Right atrium auricular region (tissue), 2 donors: ENCODE results near the gene CD151. TPM values are rescaled to one million over a fixed set of nuclear protein-coding genes. Genes with fewer than 3 reads are reported as not detected.

Experiments
- DNase-seq: peaks from one replicate; pipeline ENCODE4 v3.0.0-alpha.2; 2019; ENCODE audit warnings: low spot score
- H3K27ac ChIP-seq, 2 donors: fragments of 200-600 bp; sonication (generic); 1 replicate in 1 of 2; 2 replicates in 1 of 2; pipeline ENCODE4 v1.5.1; 2016 to 2019
- H3K27me3 ChIP-seq, 2 donors: fragments of 200-600 bp; sonication (generic); one replicate each; pipeline versions ENCODE4 v1.5.1 to v1.6.0; 2017 to 2019
- H3K36me3 ChIP-seq: fragments of 200-600 bp; sonication (generic); one replicate; pipeline ENCODE4 v1.5.1; 2016
- H3K4me1 ChIP-seq, 2 donors: fragments of 200-600 bp; sonication (generic); one replicate each; pipeline versions ENCODE4 v1.5.1 to v1.6.0; 2017 to 2019
- H3K4me3 ChIP-seq, 2 donors: fragments of 200-600 bp; sonication (generic); 1 replicate in 1 of 2; 2 replicates in 1 of 2; pipeline ENCODE4 v1.5.1; 2017 to 2019; ENCODE audit warnings: mild to moderate bottlenecking in 1 of 2, moderate library complexity in 1 of 2
- H3K9me3 ChIP-seq, 2 donors: fragments of 200-600 bp; sonication (generic); one replicate each; pipeline ENCODE4 v1.5.1; 2019
- CTCF ChIP-seq, 2 donors: fragments of 200-600 bp; sonication (generic); IDR thresholded peaks; one replicate each; pipeline ENCODE4 v1.5.1; 2019; ENCODE audit warnings: antibody characterized with exemption in 2 of 2
- total RNA-seq, 2 donors: library from RNA; depleted of rRNA; stranded (reverse); fragments of >200 nt; gene quantifications; one replicate each; pipeline ENCODE4 v1.1.0, GENCODE V29; 2016

The CD151 gene
- total RNA-seq, 2 donors from 2014 or later = 322 to 710 TPM

- TF ChIP-seq CTCF (IDR thresholded peaks at IDR 0.05) = no peak
- DNase-seq = no peak
- H3K36me3 ChIP-seq = no peaks in the 10 kb centered on the region
Measured at GRCh38 chr11:887589-887988, 54.8 kb downstream of the CD151 start.

More at GRCh38 chr11:887589-887988, 54.8 kb downstream of the CD151 start:
- Histone ChIP-seq H3K4me1 (no peaks in the 10 kb centered on the region), H3K27ac (no peak overlapping the region), H3K9me3 (no peaks in the 10 kb centered on the region), H3K27me3 (no peaks in the 10 kb centered on the region), H3K4me3 (no peak overlapping the region)

Other genes with a start within 250 kb of the CD151 start
- 10 to 100 TPM in 1 of 2 donors, 1 to 10 TPM in 1; 9.6 to 14.9 TPM for gene IRF7, start 217.0 kb upstream of the CD151 start, total RNA-seq
- gene CDHR5, start 208.0 kb upstream of the CD151 start, total RNA-seq = not detected
- not detected for gene SCT, start 205.8 kb upstream of the CD151 start, total RNA-seq
- not detected for gene DRD4, start 195.7 kb upstream of the CD151 start, total RNA-seq
- 10 to 100 TPM; 15.5 to 26.6 TPM for gene DEAF1, start 137.7 kb upstream of the CD151 start, total RNA-seq
- gene TMEM80, start 137.1 kb upstream of the CD151 start, total RNA-seq = 10 to 100 TPM; 12.5 to 20.7 TPM
- gene EPS8L2, start 126.7 kb upstream of the CD151 start, total RNA-seq = 1 to 10 TPM; 4.7 to 7.5 TPM
- 100 to 1,000 TPM in 1 of 2 donors, 10 to 100 TPM in 1; 90.3 to 111 TPM for gene TALDO1, start 85.5 kb upstream of the CD151 start, total RNA-seq
- gene GATD1, start 55.5 kb upstream of the CD151 start, total RNA-seq = 10 to 100 TPM; 13.3 to 29.8 TPM
- gene CEND1, start 42.9 kb upstream of the CD151 start, total RNA-seq = 1 to 10 TPM in 1 of 2 donors, not detected in 1; 1.1 TPM
- gene SLC25A22, start 34.7 kb upstream of the CD151 start, total RNA-seq = 1 to 10 TPM; 2.7 to 5.6 TPM
- 10 to 100 TPM in 1 of 2 donors, 1 to 10 TPM in 1; 6.0 to 12.1 TPM for gene PIDD1, start 27.7 kb upstream of the CD151 start, total RNA-seq
- gene RPLP2, start 23.0 kb upstream of the CD151 start, total RNA-seq = 100 to 1,000 TPM; 145 to 384 TPM
- 100 to 1,000 TPM in 1 of 2 donors, 10 to 100 TPM in 1; 94.4 to 123 TPM for gene PNPLA2, start 14.0 kb upstream of the CD151 start, total RNA-seq
- gene CRACR2B, start 5.0 kb upstream of the CD151 start, total RNA-seq = 10 to 100 TPM; 15.6 to 29.7 TPM
- 100 to 1,000 TPM in 1 of 2 donors, 10 to 100 TPM in 1; 54.5 to 132 TPM for gene POLR2L, start 9.6 kb downstream of the CD151 start, total RNA-seq
- gene TSPAN4, start 9.9 kb downstream of the CD151 start, total RNA-seq = 10 to 100 TPM; 37.2 to 81.0 TPM
- gene CHID1, start 77.9 kb downstream of the CD151 start, total RNA-seq = 10 to 100 TPM; 46.9 to 78.7 TPM
- gene AP2A2, start 92.9 kb downstream of the CD151 start, total RNA-seq = 10 to 100 TPM; 28.8 to 41.7 TPM
- not detected for gene MUC6, start 203.8 kb downstream of the CD151 start, total RNA-seq
- not detected for gene MUC2, start 241.9 kb downstream of the CD151 start, total RNA-seq